Middle frontal gyrus (tissue), 1 donor: Measurements from ENCODE around the gene USP48.

ENCODE experiments used
- DNase-seq: peaks from one replicate; pipeline ENCODE4 v3.0.0-alpha.2; 2015; ENCODE audit warnings: low spot score; ENCODE audit errors: extremely low spot score

USP48 gene

DNA sequence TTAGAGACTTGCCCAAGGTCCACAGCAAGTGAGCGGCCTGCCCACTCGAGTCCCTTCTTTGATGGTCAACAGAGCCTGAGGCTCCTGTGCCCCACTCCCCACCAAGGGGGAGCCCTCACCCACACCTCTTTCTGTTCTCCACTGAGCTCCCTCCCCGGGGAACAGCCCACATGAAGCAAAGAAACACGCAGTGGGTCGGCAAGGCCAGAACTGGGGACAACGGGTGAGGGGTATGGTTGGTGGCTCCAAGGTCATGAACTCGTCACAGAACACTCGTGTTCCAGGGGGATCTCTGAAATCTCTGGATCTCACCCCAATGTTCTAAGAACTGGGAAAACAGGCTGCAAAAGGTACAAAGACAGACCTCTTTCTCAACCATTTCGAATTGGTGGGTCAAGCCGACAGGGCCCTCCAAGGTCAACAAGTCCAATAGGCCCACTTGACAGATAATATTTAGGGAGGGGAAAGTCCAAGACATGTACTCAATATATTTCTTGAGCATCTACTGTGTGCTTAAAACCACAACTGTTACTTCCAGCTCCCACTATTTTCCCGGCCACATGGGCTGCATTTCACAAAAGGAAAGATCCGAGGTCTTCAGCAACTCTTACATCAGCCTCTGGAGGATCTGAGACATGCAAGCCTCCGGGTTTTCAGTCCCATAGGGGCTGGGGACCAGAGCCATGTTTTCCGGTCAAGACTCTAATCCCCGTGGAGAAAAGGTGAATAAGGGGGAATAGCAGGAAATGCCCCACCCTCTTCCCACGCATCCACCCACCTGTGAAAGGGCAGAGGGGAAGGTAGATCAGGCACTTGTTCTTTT, 112.7 kb downstream of the USP48 start:
- DNase-seq = no peak

DNA sequence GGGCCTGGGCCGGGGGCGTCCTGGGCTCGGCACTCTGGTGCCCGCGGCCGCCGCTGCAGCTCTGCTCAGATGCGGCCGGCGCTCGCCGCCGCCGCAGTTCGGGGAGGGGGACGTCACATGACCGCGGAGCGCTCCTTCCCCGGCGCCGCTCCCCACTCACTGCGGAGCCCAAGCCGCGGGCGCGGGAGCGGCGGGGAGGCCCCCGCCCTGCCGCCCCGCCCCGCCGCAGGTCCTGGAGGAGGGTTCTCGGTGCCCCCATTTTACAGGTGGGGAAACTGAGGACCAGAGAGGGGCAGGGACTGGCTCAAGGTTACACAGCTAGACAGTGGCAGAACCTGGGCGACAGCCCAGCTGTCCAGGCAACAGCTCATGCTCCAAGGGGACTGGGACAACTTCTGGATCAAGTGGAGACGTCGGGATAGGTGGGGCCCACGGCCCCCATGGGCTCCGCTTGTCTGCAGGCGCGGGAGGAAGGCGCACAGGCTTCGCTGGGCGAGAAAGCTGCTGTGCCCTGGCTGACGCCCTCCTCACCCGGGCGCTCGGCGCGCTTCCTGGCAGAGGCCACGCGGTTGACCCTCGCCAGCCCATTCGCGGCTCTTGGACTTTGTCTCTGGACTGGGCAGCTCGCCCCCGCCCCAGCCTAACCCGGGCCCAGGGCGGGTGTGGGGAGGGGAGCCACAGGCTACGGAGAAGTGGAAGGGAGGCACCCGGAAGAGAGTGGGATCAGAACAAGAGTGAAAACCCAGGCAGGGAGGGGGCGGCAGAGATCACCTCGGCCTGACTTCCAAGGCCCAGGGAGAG, 113.5 kb downstream of the USP48 start, which contains the start of gene RAP1GAP:
RAP1GAP (minus strand) TSS at position 100 of the 801 bp plus-strand sequence. CDS start 49,325 bp downstream, outside the sequence.
- DNase-seq = no peak

DNA sequence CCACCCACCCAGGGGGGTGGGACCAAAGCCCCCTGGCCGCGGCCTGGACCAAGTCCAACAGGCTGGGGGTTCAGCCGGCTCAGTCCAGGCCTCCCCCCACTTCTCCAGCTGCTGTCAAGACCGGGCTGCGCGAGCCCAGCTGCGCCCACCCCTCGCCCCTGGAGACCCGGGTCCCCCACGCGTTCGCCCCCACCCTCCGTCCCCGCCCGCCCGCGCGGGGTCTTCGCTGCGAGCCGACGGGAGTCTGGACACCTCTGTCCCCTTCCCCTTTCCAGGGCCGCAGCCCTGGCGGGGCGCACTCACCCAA, 114.0 kb downstream of the USP48 start:
- DNase-seq = no peak

DNA sequence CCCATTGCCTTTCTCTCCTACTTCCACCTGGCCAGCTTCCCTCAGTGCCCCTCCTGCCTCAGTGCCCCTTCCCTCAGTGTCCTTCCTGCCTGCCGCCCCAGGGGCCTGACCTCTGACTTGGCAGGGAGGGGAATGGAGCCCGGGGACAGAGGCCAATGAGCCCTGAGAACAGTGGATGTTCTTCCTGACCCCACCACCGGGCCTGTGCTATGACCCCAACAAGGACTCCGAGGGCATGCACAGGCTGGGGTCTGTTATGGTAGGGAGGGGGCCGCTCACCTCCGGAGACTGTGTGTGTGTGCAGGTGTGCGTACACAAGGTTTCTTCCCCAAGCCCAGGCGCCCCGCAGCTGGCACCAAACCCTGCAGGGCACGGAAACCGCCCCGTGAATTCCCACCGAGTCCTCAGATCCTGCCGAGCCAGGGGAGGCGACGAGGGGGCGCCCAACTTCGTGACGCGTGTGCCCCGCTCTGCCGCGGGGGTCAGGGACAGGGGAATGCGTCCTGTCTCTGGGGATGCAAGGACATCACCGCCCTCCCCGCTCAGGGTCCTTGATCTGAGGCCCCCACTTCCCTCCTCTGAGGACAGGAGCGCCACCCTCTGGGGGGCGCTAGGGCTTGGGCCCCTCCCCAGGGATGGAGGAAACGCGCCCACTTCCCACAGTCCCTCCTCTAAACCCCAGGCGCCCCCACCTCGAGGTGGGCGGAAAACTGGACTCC, 114.6 kb downstream of the USP48 start:
- DNase-seq = no peak

DNA sequence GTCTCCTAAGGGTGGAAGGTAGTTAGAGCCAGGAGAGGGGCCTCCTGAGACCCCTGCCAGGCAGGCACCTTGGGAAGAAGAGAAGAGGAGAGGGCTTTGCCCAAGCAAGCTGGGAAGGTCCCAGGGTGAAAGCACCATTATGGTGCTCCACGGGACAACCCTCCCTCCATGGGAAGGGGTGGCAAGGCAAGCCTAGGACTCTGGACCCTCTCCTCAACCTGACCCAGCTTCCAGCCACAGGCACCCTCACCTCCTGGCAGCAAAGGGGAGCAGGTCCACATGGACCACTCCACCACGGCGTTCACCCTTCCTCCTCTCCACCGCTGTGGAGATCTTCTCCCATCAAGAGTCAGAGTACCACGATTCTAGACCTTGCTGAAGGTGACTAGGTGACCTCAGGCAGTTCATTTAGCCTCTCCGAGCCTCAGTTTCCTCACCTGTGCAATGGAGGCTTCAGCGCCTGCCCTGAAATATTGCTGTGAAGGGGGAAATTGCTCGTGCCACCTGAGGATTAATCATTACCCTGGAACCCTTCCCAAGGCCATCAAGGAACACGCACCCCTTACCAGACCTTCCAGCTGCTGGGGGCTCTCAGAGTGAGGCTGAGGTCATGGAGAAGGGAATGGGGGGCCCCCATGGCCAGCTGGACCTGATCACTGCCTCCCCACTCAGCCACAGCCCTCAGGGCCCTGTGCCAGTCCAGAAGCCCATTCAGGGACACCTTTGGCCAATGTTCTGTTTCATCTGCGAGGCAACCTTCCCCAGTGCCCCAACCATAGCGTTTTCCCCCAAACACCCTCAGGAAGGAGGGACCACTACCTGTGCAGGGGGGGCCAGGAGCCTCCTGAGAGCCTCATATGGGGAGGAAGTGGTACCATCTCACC, 115.4 kb downstream of the USP48 start:
- DNase-seq = no peak

DNA sequence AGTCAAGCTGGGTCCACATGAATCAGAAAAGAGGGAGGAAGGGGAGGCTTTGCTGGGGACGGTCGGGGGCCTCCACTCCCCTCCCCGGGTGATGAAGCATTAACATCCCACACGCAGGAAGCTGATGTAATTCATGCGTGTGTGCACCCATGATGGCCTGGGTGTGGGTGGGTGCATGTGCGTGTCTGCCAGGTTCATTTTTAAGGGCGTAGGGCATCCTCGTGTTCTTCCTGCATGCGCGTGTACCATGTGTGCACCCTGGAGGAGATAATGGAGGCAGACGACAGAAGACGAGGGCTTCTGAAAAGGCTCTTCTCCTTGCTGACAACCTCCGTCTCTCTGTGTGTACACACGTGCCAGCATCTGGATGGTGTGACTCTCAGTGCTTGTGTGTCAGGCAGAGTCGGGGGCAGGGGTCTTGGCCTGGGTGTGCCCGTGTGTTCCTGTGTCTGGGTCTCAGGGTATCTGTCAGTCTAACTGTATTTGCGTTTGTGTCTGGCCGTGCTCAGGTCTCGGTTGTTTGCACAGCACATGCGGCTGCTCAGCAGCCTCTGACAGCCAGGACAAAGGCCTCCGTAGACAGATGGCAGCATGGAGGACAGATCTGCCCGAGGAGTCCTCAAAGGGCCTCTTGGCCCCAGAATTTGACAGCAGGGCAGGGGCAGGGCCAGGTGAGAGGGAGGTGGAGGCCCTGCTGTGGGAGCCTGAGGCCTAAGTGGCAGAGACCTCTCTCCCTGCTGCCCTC, 116.2 kb downstream of the USP48 start:
- no peak for DNase-seq

DNA sequence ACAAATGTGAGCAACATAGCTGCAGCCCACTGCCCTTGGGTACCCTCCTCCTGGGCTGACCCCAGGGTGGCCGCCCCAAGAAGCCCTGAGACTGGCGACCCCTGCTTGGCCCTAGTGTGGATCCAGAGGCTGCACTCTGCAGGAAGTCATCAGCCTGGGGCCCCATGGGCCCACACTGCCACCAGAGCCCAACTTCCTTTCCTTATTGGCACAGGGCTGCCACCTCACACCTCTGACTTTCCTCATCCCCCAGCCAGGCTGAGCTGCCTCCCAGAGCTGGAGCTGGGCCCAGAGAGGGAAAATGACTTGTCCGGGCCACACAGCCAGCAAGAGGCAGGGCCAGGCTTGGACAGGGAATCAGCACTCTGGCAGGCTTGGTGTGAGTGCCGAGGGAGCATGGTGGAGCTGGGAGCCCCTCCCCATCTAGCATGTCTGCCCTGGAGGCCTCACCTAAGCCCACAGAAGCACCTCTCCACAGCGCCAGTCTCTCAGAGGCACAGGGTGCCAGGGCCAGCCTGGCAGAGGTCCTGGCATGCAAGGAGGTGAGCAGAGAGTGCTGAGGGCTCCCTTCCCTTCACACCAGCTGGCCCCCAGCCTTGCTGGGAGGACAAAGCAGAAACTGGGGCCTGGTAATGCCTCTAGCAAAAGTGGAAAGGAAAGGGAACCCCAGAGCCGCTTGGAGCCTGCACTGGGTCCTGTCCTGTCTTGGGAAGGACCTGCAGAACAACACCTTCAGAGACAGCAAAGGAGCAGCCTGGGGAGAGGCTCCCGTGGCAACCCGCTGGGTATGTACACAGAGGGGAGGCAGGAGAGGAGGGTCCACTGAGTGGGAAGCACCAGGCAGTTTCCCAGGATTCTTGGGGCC, 117.0 kb downstream of the USP48 start:
- DNase-seq = no peak

DNA sequence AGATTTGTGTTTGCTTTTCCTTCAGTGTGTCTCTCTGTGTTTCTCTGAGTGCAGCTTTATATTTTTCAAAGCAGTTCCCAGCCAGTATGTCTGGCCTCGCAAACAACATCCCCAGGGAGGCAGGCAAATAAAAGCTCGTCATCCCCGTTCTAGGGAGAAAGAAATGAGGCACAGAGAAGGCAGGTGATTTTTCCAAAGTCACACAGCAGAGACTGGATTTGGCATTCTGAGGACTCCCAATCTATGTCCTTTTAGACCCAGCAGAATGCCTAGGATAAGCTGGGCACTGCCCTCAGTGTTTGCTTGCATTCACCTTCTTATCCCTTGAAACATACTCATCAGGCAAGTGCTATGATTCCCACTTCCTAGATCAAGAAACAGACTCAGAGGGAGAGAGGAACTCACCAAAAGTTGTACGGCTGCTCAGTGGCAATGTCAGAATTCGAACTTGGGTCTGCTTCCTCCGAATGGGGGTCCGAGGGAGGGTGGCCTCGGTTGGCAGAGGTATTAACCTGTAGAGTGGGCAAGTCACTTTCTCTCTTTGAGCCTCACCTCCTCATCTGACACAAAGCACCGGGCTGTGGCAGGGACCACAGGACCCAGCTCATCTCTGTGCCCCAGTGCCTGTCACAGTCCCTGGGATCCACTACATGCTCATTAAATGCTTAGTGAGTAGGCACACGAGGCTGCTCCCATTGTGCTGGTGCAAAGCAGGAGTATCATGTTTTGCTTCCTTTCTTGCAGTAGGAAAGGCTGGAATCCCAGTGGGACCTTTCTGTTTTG, 118.0 kb downstream of the USP48 start:
- DNase-seq = no peak

DNA sequence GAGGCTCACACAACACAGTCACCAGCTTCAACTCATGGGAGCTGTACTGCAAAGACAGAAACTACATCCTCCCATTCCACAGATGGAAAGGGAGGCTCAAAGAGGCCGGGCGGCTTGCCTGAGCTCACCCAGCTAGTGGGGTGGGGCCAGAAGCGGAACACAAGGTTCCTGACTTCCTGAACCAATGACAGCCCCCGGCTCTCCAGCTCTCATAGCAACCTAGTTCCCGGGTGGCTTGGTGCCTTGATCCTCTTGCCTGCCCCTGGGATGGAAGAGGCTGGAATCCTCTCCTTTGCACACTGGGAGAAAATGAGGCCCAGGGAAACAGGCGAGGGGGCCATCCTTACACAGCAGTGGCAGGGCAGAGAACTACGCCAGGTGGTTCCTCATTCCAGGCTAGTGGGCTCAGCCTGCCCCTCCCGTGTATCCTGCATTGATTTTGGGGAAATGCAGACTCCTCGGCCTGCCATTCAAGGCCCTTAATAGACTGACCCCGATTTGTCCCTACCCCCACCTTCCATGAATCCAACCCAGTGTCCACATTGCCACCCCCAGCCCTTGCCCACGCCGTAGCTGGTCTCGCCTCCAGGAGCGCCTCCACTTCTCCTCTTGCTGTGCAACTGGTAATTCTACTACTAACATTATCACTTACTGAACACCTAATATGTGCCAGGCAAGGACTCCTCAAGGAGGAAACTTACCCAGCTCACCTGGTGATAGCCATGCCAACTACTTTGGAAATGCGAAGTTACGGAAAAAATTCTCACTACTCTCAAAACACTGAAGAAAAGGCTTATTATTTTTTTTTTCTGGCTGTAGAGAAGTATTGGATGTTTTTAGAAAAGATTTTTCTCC, 118.8 kb downstream of the USP48 start:
- no peak for DNase-seq

DNA sequence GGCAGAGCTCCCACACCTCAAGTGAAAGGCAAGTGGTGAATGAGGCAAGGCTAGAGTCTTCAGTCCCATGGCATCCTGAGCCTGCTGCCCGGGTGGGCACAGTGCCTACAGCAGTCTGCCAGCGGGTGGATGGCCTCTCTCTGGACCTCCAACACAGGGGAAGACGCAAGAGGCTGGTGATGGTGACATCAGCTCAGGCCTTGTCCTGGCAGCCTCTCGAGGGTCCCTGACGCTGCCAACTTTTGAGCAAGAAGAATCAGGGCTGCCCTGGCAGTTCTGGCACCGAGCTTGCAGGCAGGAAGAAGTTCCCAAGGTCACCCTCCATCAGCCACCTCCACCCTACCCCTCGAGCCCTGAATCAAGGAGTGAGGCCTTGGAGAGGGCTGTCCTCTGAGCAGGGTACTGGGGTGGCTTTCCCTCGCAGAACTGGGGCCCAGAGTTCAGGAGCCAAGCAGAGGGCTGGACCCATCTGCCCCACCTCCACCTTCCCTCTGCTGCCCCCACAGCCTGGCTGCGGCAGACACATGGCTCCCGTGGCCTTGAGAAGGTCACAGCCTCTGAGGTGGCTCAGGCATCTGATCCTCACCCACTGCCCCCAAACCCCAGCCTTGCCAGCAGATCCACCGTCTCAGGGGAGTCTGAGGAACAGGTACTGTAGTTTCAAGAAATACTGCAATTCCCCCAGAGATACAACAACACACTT, 119.5 kb downstream of the USP48 start:
- DNase-seq = no peak

DNA sequence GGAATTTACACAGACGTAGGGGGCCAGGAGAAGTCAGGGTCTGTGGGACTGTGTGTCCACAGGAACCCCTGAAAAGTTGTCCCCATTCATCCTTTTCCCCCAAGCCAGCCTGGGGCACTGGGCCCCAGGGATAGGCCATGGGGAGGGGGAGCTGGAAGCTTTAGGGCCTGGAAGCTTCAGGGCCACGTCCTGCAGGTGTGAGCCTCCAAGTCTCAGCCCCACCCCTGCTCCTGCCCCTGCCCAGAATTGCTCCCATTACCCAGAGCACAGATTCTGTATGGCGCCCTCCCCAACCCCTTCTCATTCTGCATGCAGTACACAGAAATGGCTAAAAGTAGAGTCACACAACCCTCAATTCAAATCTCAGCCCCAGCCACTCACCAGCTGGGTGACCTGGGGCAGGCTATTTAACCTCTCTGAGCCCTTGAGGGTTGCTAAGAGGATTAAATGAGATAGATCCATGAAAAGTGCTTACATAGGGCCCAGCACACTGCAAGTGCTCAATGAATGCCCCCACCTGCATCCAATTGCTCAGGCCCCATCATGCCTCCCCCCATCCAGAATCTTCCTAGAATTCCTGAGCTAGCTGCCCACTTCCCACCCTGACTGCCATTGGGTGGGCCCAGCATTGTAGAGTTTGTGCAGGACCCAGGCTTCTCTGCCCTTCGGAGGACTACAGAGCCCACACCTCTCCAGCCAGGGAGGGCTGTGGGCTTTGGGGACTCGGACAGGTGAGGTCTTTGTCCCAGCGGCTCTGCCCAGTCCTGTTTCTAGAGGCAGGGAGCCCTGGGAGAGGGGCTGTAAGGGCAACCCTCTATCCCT, 120.3 kb downstream of the USP48 start:
- DNase-seq = no peak

DNA sequence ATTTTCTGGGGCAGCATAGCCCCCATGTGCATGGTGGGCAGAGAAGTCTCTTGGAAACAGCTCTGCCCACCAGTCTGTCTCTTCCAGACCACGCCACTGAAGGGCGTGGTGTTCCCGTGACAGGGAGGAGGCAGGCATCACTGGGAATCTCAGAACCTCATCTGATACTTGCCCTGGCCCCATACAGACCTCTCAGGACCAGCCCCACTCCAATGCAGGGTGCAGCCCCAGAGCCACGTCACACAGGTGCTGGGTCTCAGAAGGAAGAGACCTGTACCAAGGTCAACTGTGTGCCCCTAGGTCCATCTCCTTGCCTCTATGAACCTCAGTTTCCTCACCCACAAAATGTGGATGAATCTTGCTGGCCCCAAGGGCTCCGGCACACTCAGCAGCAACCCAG, 121.1 kb downstream of the USP48 start:
- no peak for DNase-seq

DNA sequence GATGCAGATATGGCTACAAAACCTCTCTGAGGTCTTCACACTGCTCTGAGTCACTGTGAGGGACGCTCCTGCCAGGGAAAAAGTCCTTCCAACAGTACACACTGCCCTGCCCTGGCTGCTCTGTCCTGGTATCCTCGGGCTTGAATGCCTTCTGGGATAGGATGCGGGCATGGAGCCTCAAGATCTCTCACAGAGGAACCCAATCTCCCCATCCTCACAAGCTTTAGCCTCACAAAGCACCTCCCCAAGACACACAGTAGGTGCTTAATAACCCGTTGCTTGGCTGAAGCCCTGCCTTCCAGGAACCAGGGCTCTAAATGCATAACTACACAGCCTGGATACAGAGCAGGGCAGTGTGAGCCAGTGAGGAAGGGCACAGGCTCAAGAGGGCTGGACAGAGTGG, 123.0 kb downstream of the USP48 start:
- no peak for DNase-seq

DNA sequence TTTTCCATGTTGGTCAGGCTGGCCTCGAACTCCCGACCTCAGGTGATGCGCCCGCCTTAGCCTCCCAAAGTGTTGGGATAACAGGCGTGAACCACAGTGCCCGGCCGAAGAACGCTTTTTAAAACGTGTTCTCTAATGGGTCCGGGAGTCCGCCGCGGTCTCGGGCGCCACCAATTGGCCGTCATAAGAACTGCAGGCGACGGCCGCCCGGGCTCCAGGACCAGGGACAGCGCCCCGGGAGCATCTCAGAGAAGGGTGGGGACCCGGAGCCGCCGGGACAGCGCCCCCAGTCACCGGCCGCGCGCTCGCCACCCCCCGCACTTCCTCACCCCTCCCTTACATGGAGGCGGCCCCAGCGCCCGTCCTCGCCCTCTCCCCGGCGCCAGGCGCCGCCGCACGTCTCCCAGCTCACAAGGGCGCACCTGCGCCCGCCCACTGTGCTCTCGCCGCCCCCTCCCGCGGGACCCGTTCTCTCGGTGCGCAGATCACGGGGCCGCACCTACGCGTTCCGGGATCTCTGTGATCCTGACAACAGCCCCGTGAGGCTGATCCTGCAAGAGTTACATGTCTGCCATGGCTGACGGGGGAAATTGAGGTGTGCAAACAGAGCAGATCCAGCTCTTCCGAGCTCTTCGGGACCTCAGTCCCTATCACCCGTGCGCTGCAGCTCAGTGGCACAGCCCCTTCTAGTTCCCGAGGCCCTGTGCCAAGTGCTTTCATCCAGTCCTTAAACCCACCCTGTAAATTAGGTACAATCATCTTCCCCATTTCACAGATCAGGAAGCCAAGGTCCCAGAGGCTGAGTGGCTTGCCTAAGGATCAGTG, 123.6 kb downstream of the USP48 start:
- no peak for DNase-seq

DNA sequence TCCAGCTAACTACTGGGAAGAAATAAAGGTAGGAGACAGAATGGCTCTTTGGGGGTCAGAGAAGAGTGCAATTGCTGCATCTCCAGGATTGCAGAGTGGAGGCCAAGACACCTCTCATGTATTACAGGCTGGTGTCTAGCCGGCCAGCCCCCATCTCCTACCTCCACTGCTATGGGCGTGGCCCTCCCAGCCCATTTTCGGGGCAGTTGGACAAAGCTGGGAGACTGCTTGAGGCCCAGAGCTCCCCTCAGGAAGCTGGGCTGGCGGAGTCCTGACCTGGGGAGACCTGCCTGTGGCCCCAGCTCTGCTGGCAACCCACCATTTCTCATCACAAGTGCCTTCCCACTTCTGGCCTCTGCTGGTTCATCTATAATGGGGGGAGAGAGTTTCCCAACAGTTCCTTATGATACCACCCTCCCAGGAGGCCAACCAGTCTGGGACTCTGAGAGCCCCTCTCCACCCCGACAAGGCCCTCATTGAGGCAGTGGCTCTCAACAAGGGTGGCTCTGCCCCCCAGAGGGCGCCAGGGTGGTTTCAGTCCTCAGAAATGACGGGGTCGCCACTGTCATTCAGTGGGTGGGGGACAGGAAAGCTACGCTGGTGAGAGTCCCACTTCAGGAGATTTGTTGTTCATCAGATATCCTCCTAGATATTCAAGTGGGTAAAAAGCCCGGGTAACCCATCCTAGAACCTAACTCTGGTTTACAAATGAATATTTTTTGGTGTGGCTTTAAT, 125.3 kb downstream of the USP48 start:
- no peak for DNase-seq
